Measurements from ENCODE around the gene PRKCE. TPM values are rescaled to one million over a fixed set of nuclear protein-coding genes. Genes with fewer than 3 reads are reported as not detected.

Gene PRKCE
- total and polyA plus RNA-seq, 2 experiments from 2014 or later, result 0.94 to 1.2 TPM

DNA sequence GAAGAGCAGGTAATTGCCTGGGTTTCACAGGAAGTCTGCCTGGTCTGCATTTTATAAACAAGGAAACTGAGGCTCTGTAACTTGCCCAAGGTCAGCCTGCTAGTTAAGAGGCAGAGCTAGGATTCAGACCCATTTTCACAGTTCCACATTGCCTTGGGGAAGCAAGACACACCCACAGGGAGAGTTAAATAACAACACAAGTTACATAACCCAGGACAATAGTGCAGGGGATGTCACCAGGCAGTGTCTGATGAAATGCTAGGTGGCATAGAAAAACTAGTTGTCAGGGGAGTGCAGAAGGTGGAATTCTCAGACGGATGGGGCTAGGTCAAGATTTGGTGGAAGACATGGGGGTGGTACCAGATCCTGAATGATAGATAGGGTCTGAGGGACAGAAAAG is 69.7 kb downstream of the PRKCE start:
- H3K9me3 Mint-ChIP-seq, result no peaks in the 10 kb centered on the region
- ATAC-seq, result no peak

More for the DNA sequence above, 69.7 kb downstream of the PRKCE start:
- H4K20me1 ChIP-seq (replicated peaks; ENCODE audit: insufficient read depth), result no peaks in the 10 kb centered on the region
- no peaks in the 10 kb centered on the region for H3K36me3 ChIP-seq (ENCODE audit: insufficient read depth)
- Mint-ChIP-seq H3K4me1 (peaks cover 9% of the 10 kb centered on the region; the same call in 2 of the 3 replicates), H3K36me3 (ENCODE audit: low read depth) (no peaks in the 10 kb centered on the region), H3K27ac (no peak overlapping the region), H3K27me3 (ENCODE audit: insufficient read depth, low read depth, poor library complexity) (no peaks in the 10 kb centered on the region), H3K4me3 (no peak overlapping the region)
- TF ChIP-seq CREB1 (CRISPR knock-in tag; IDR thresholded peaks at IDR 0.05; ENCODE audit: low read depth), result no peak
- no peak for TF ChIP-seq EZH2phosphoT487 (IDR thresholded peaks at IDR 0.05; ENCODE audit: unreplicated experiment)
- no peak for TF ChIP-seq JUNB (IDR thresholded peaks at IDR 0.05; ENCODE audit: unreplicated experiment)
- no peak for TF ChIP-seq EZH2 (IDR thresholded peaks at IDR 0.05; ENCODE audit: low read depth, unreplicated experiment)
- TF ChIP-seq ZNF114 (CRISPR knock-in tag; IDR thresholded peaks at IDR 0.05), result no peak
- TF ChIP-seq STAT1 (IDR thresholded peaks at IDR 0.05; ENCODE audit: unreplicated experiment), result no peak
- TF ChIP-seq, protein P1, sequence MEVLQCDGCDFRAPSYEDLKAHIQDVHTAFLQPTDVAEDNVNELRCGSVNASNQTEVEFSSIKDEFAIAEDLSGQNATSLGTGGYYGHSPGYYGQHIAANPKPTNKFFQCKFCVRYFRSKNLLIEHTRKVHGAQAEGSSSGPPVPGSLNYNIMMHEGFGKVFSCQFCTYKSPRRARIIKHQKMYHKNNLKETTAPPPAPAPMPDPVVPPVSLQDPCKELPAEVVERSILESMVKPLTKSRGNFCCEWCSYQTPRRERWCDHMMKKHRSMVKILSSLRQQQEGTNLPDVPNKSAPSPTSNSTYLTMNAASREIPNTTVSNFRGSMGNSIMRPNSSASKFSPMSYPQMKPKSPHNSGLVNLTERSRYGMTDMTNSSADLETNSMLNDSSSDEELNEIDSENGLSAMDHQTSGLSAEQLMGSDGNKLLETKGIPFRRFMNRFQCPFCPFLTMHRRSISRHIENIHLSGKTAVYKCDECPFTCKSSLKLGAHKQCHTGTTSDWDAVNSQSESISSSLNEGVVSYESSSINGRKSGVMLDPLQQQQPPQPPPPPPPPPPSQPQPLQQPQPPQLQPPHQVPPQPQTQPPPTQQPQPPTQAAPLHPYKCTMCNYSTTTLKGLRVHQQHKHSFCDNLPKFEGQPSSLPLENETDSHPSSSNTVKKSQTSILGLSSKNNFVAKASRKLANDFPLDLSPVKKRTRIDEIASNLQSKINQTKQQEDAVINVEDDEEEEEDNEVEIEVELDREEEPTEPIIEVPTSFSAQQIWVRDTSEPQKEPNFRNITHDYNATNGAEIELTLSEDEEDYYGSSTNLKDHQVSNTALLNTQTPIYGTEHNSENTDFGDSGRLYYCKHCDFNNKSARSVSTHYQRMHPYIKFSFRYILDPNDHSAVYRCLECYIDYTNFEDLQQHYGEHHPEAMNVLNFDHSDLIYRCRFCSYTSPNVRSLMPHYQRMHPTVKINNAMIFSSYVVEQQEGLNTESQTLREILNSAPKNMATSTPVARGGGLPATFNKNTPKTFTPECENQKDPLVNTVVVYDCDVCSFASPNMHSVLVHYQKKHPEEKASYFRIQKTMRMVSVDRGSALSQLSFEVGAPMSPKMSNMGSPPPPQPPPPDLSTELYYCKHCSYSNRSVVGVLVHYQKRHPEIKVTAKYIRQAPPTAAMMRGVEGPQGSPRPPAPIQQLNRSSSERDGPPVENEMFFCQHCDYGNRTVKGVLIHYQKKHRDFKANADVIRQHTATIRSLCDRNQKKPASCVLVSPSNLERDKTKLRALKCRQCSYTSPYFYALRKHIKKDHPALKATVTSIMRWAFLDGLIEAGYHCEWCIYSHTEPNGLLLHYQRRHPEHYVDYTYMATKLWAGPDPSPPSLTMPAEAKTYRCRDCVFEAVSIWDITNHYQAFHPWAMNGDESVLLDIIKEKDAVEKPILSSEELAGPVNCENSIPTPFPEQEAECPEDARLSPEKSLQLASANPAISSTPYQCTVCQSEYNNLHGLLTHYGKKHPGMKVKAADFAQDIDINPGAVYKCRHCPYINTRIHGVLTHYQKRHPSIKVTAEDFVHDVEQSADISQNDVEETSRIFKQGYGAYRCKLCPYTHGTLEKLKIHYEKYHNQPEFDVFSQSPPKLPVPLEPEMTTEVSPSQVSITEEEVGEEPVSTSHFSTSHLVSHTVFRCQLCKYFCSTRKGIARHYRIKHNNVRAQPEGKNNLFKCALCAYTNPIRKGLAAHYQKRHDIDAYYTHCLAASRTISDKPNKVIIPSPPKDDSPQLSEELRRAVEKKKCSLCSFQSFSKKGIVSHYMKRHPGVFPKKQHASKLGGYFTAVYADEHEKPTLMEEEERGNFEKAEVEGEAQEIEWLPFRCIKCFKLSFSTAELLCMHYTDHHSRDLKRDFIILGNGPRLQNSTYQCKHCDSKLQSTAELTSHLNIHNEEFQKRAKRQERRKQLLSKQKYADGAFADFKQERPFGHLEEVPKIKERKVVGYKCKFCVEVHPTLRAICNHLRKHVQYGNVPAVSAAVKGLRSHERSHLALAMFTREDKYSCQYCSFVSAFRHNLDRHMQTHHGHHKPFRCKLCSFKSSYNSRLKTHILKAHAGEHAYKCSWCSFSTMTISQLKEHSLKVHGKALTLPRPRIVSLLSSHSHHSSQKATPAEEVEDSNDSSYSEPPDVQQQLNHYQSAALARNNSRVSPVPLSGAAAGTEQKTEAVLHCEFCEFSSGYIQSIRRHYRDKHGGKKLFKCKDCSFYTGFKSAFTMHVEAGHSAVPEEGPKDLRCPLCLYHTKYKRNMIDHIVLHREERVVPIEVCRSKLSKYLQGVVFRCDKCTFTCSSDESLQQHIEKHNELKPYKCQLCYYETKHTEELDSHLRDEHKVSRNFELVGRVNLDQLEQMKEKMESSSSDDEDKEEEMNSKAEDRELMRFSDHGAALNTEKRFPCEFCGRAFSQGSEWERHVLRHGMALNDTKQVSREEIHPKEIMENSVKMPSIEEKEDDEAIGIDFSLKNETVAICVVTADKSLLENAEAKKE (CRISPR knock-in tag; IDR thresholded peaks at IDR 0.05), result no peak
- no peak for TF ChIP-seq POLR2AphosphoS5 (IDR thresholded peaks at IDR 0.05; ENCODE audit: low read depth)
- no peak for TF ChIP-seq NANOG (IDR thresholded peaks at IDR 0.05; ENCODE audit: borderline replicate concordance)
- no peak for TF ChIP-seq REST (IDR thresholded peaks at IDR 0.05; ENCODE audit: unreplicated experiment)
- TF ChIP-seq ZNF331 (CRISPR knock-in tag; IDR thresholded peaks at IDR 0.05; ENCODE audit: low read depth), result no peak
- no peak for TF ChIP-seq CTCF (conservative IDR thresholded peaks at IDR 0.05; ENCODE audit: low read depth in 2 of 2)
- TF ChIP-seq, protein P2, sequence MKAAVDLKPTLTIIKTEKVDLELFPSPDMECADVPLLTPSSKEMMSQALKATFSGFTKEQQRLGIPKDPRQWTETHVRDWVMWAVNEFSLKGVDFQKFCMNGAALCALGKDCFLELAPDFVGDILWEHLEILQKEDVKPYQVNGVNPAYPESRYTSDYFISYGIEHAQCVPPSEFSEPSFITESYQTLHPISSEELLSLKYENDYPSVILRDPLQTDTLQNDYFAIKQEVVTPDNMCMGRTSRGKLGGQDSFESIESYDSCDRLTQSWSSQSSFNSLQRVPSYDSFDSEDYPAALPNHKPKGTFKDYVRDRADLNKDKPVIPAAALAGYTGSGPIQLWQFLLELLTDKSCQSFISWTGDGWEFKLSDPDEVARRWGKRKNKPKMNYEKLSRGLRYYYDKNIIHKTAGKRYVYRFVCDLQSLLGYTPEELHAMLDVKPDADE (IDR thresholded peaks at IDR 0.05), result no peak
- 0 out of 2 replicates have a peak, but pooled peaks cover 3% of the 10 kb centered on the region for H3K9me2 ChIP-seq (ENCODE audit: insufficient read depth)
- H3K4me3 ChIP-seq, result no peak overlapping the region
- DNase-seq (ENCODE audit: low spot score), result no peak
- H3K27ac ChIP-seq (ENCODE audit: low read depth), result no peak overlapping the region
- peaks cover 4% of the 10 kb centered on the region; the same call in 1 of the 2 replicates for H3K4me1 ChIP-seq (ENCODE audit: insufficient read depth)
- no peak overlapping the region for H2AFZ ChIP-seq
- H3K79me2 ChIP-seq (replicated peaks; ENCODE audit: insufficient read depth), result no peaks in the 10 kb centered on the region
- no peaks in the 10 kb centered on the region for H3F3A ChIP-seq (replicated peaks; ENCODE audit: low read depth)
- no peaks in the 10 kb centered on the region for H3K27me3 ChIP-seq (ENCODE audit: insufficient read depth)
- H3K4me2 ChIP-seq, result no peak overlapping the region
